HG03060 (cell line): ENCODE measurements around the gene MGARP.

Experiments
- ATAC-seq: cut with Tn5 transposase; IDR thresholded peaks from one replicate; pipeline ENCODE4 v1.9.1; 2021; ENCODE audit warnings: low read depth, moderate number of reproducible peaks; ENCODE audit not compliant: unreplicated experiment

MGARP gene

DNA sequence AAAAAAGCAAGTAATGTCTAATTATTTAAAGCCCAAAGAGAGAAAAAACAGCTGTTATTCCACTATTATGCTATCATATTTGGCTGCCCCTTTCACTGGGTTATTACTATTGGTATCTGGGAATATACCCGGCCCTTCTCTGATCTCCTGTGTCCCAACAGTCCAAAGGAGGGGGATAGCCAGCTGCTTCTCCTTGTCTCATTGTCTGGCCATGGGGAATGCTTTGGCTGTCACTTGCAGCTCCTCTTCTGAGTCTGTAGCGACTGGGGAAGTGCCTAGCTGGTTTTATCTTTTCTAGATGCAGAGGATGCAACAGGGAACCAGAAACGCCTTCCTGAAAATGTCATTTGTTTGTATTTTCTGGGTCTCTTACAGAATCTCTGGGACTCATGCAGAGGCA is 33.9 kb downstream of the MGARP start:
- no peak for ATAC-seq

GRCh38 chr4:139245590-139245989 is 34.4 kb downstream of the MGARP start:
- ATAC-seq: no peak

DNA sequence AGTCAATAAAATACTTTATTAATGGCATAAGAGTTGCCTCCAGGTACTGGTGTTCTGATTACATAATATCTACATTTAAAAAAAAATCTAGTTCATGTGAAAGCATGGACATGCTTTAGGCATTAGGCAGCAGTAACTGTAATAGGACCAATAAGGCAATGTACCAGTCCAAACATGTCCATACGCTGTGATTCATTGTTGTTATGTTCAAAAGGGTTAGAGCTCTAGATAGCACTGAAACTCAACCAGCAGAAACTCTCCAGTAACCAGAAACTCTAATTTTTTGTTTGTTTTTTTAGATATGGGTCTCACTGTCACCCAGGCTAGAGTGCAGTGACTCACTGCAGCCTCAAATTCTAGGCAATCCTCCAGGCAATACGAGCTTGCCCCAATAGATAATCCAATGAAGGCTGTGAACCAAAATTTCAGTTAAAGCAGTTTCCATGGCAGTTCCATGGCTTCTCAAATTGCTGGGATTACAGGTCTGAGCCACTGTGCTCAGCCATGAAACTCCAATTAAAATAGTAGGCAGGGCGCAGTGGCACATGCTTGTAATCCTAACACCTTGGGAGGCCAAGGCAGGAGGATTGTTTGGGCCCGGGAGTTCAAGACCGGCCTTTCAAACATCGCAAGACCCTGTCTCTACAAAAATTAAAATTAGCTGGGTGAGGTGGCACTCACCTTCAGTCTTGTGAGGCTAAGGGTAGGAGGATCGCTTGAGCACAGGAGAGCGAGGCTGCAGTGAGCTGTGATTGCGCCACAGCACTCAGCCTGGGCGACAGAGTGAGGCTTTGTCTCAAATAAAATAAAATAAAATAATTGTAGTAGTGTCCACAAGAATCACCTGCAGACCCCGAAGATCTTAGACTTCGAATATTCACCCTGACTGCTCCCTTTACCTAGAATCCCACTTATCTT is 36.3 kb downstream of the MGARP start:
- no peak for ATAC-seq

- no peak for ATAC-seq
Observed at GRCh38 chr4:139242511-139243051, 37.4 kb downstream of the MGARP start.

GRCh38 chr4:139241784-139242151 is 38.3 kb downstream of the MGARP start:
- ATAC-seq: no peak

- no peak for ATAC-seq
Observed at GRCh38 chr4:139241086-139241783, 38.8 kb downstream of the MGARP start.

- no peak for ATAC-seq
Observed at GRCh38 chr4:139239127-139239772, 40.8 kb downstream of the MGARP start.

GRCh38 chr4:139234253-139234652 is 45.8 kb downstream of the MGARP start:
- no peak for ATAC-seq

- ATAC-seq: no peak
Observed at GRCh38 chr4:139229534-139230039, 50.4 kb downstream of the MGARP start.

DNA sequence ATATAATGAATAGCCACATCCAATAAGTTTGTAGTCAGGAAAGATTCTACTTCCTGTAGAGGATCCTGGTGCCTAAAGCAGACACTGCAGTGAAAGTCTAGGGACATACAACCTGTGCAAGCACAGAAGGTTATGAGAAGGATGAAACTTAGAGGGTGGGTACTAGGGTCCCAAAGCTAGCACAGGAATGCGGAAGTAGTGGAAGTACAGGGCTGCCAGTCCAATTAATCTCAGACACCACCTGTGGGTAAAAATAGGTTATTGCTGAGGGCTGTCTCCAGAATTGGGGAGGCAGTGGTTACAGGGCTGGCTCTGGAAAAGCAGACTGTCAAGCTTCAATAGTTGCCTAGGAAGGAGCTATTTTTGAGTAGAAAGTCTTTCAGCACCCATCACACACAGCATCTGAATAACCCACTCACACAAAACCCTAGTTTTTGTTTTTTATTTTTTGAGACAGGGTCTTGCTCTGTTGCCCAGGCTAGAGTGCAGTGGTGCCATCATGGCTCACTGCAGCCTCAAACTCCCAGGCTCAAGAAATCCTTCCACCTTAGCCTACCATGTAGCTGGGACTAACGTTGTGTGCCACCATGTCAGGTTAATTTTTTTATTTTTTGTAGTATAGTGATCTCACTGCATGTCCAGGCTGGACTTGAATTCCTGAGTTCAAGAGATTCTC is 52.2 kb downstream of the MGARP start:
- ATAC-seq: peak; percentile 42

DNA sequence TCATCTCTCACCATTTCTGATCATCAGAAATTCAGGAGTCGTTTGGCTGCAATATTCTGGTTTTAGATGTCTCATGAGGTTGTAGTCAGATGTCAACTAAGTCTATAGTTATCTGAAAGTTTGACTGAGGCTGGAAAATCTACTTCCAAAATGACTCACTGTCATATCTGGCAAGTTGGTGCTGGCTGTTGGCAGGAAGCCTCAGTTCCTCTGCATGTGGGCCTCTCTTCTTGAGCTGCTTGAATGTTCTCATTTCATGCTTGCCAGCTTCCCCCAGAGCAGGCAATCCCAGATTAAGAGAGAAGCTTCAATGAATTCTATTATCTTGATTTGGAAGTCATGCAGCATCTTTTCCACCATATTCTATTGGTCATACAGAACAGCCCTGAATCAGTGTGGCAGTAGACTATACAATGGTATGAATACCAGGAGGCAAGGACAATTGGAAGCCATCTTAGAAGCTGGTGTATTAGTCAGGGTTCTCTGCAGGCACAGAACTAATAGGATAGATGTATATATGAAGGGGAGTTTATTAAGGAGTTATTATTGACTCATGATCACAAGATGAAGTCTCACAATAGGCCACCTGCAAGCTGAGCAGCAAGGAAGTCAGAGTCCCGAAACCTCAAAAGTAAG is 56.2 kb downstream of the MGARP start:
- ATAC-seq: no peak

DNA sequence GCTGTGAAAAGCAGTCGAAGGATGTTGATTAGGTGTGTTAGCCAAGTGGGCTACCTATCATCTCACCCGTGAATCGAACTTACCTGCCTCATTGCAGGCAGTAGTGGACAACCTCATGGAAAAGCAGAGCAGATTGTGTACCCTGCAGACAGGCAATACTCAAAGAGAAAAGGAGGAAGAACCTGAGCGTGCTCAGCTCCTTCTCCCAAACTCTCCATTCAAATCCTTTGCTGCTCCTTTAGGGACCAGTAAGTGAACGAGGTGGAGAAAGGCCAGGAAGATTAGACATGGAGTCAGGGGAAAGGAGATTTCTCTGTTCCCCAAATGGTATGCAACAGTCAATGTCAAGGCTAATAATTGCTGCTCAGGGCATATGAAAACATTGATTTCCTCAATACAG is 57.8 kb downstream of the MGARP start:
- ATAC-seq: no peak

- no peak for ATAC-seq
Observed at GRCh38 chr4:139221687-139222086, 58.3 kb downstream of the MGARP start.

DNA sequence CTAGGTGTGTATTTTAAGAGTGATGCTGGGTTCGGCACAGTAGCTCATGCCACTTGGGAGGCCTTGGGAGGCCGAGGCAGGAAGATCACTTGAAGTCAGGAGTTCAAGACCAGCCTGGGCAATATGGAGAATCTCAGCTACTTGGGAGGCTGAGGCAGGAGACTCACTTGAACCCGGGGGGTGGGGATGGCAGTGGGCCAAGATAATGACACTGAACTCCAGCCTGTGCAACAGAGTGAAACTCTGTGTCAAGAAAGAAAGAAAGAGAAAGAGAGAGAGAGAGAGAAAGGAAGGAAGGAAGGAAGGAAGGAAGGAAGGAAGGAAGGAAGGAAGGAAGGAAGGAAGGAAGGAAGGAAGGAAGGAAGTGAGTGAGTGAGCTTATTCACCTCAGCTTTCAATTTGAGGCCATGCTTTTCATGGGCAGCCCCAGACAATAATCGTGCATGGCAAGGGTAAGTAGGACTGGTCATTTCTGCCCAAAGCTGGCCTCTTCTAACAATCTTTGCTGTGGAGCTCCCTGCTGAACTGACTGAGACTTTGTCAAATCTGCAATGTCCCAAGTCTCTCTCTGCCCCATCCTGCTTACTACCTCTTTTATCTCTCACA is 60.5 kb downstream of the MGARP start:
- ATAC-seq: no peak
